Measurements from ENCODE around the gene SCRT2. TPM values are rescaled to one million over a fixed set of nuclear protein-coding genes. Genes with fewer than 3 reads are reported as not detected.

Gene SCRT2
- total RNA-seq, 1 experiment from 2014 or later = not detected

DNA sequence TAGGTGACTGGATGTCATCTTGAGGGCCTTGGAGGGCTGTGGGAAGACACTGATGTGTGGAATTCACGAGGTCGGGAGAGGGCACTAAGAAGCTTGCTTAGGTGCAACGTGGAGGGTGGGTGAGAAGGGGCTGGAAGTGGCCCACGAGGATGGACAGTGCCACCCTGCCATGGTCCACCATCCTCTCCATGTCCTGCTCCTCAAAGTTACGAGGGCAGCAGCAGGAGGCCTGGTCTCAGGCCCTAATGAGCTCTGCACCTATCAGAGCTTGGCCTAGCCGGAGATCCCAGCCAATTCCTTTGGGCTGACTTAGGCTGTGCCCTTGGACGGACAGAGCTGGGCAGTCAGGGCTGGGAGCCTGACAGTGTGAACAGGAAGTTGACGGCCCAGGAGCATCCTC lies 27.8 kb upstream of the SCRT2 start:
- no peaks in the 10 kb centered on the region for H3K9me3 Mint-ChIP-seq (ENCODE audit: unreplicated experiment)
- H3K27me3 Mint-ChIP-seq (ENCODE audit: insufficient read depth, unreplicated experiment) = peaks cover 16% of the 10 kb centered on the region
- POLR2A ChIA-PET = no interaction called here
- no peak for TF ChIP-seq CTCF (IDR thresholded peaks at IDR 0.05; ENCODE audit: insufficient read depth in 1 of 2, low read depth in 1 of 2, low read length in 1 of 2, severe bottlenecking in 1 of 2, unreplicated experiment in 1 of 2)
- Histone ChIP-seq H3K27me3 (replicated peaks; ENCODE audit: control insufficient read depth, insufficient read depth, low read length) (peaks cover 1% of the 10 kb centered on the region), H3K9me3 (0 out of 2 replicates have a peak, but pooled peaks cover under 1% of the 10 kb centered on the region), H3K4me1 (no peaks in the 10 kb centered on the region), H3K4me3 (ENCODE audit: low read depth, low read length) (no peak overlapping the region), H3K36me3 (ENCODE audit: control insufficient read depth, insufficient read depth, low read length) (no peaks in the 10 kb centered on the region)
- CTCF ChIA-PET = no interaction called here
- H3K27ac Mint-ChIP-seq (ENCODE audit: unreplicated experiment) = no peak overlapping the region
- no TSS peak for BruUV-seq (replicated peaks)
- intact Hi-C loops (cut with micrococcal nuclease; ENCODE audit: unreplicated experiment) = no loop called here
- H3K4me3 Mint-ChIP-seq (ENCODE audit: unreplicated experiment) = no peak overlapping the region
- DNase-seq = no peak
- no peaks in the 10 kb centered on the region for H3K36me3 Mint-ChIP-seq (ENCODE audit: insufficient read depth, unreplicated experiment)
- H3K4me1 Mint-ChIP-seq (ENCODE audit: low read depth, unreplicated experiment) = no peaks in the 10 kb centered on the region

DNA sequence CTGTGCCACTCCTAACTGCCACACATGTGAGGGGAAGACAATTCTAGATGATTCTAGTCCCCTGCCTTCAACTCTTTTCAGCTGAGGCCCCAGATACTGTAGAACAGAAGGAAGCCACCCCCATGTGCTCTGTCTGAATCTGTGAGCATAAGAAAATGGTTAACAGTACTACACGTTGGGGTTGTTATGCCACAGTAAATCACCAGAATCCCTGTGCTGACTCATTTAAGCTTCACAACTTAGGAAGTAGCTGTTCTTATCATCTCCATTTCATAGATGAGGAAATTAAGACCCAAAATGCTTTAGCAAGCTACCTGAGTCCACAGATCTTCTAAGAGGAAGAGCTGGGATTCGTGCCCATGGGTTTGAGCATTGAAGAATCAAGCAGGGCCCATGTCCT lies 27.4 kb upstream of the SCRT2 start:
- Histone ChIP-seq H3K36me3 (ENCODE audit: control insufficient read depth, insufficient read depth, low read length) (no peaks in the 10 kb centered on the region), H3K27me3 (replicated peaks; ENCODE audit: control insufficient read depth, insufficient read depth, low read length) (peaks cover 1% of the 10 kb centered on the region), H3K4me3 (ENCODE audit: low read depth, low read length) (no peak overlapping the region), H3K9me3 (no peaks in the 10 kb centered on the region), H3K4me1 (no peaks in the 10 kb centered on the region)
- H3K4me1 Mint-ChIP-seq (ENCODE audit: low read depth, unreplicated experiment) = no peaks in the 10 kb centered on the region
- TF ChIP-seq CTCF (IDR thresholded peaks at IDR 0.05; ENCODE audit: insufficient read depth in 1 of 2, low read depth in 1 of 2, low read length in 1 of 2, severe bottlenecking in 1 of 2, unreplicated experiment in 1 of 2) = no peak
- CTCF ChIA-PET = no interaction called here
- no peak for DNase-seq
- no peaks in the 10 kb centered on the region for H3K9me3 Mint-ChIP-seq (ENCODE audit: unreplicated experiment)
- intact Hi-C loops (cut with micrococcal nuclease; ENCODE audit: unreplicated experiment) = no loop called here
- BruUV-seq (replicated peaks) = no TSS peak
- no peaks in the 10 kb centered on the region for H3K36me3 Mint-ChIP-seq (ENCODE audit: insufficient read depth, unreplicated experiment)
- H3K4me3 Mint-ChIP-seq (ENCODE audit: unreplicated experiment) = no peak overlapping the region
- POLR2A ChIA-PET = no interaction called here
- no peak overlapping the region for H3K27ac Mint-ChIP-seq (ENCODE audit: unreplicated experiment)
- H3K27me3 Mint-ChIP-seq (ENCODE audit: insufficient read depth, unreplicated experiment) = peaks cover 16% of the 10 kb centered on the region

DNA sequence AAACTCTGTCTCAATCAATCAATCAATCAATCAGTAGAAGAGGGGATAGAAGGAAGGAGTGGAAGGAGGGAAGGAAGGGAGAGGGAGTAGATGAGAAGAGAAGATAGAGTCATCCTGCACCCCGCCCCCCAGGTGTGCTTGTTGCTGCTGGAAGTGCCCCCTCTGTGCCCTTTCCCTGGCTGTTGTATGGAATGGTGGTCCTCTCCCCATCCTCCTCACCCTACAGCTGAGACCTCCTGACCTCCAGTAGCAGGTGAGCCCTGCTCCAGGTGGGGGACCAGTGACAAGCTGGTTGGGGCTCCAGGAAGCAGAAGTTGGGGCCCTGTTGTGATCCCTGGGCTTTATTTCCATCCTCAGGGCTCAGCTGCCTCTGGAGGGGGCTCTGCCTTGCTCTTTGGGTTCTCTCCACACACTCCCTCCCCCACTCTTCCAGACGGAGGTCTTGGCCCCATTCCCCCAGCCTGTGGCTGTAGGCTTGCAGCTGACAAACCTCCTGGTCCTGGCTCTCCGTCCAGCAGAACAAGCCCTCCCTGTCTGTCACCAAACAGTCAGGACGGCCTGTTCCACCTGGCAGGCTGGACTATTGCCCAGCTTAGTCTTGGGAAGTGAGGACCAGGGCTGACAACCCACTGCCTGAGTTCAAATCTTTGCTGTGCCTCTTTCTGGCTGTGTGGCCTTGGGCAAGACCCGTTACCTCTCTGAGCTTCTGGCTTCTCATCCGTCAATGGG lies 26.0 kb upstream of the SCRT2 start:
- H3K36me3 ChIP-seq (ENCODE audit: control insufficient read depth, insufficient read depth, low read length) = no peaks in the 10 kb centered on the region
- no peak overlapping the region for H3K4me3 ChIP-seq (ENCODE audit: low read depth, low read length)
- no peaks in the 10 kb centered on the region for H3K4me1 ChIP-seq
- peaks cover 1% of the 10 kb centered on the region for H3K27me3 ChIP-seq (replicated peaks; ENCODE audit: control insufficient read depth, insufficient read depth, low read length)
- BruUV-seq (replicated peaks) = no TSS peak
- no peaks in the 10 kb centered on the region for H3K36me3 Mint-ChIP-seq (ENCODE audit: insufficient read depth, unreplicated experiment)
- intact Hi-C loops (cut with micrococcal nuclease; ENCODE audit: unreplicated experiment) = no loop called here
- H3K9me3 Mint-ChIP-seq (ENCODE audit: unreplicated experiment) = no peaks in the 10 kb centered on the region
- CTCF ChIA-PET = no interaction called here
- DNase-seq = no peak
- H3K9me3 ChIP-seq = no peaks in the 10 kb centered on the region
- H3K27ac Mint-ChIP-seq (ENCODE audit: unreplicated experiment) = no peak overlapping the region
- POLR2A ChIA-PET = no interaction called here
- peaks cover 16% of the 10 kb centered on the region for H3K27me3 Mint-ChIP-seq (ENCODE audit: insufficient read depth, unreplicated experiment)
- no peak overlapping the region for H3K4me3 Mint-ChIP-seq (ENCODE audit: unreplicated experiment)
- TF ChIP-seq CTCF (IDR thresholded peaks at IDR 0.05; ENCODE audit: insufficient read depth in 1 of 2, low read depth in 1 of 2, low read length in 1 of 2, severe bottlenecking in 1 of 2, unreplicated experiment in 1 of 2) = no peak
- no peaks in the 10 kb centered on the region for H3K4me1 Mint-ChIP-seq (ENCODE audit: low read depth, unreplicated experiment)

Data from Caco-2 (cell line).